Measurements from ENCODE around the gene C21orf58.

C21orf58 gene

DNA sequence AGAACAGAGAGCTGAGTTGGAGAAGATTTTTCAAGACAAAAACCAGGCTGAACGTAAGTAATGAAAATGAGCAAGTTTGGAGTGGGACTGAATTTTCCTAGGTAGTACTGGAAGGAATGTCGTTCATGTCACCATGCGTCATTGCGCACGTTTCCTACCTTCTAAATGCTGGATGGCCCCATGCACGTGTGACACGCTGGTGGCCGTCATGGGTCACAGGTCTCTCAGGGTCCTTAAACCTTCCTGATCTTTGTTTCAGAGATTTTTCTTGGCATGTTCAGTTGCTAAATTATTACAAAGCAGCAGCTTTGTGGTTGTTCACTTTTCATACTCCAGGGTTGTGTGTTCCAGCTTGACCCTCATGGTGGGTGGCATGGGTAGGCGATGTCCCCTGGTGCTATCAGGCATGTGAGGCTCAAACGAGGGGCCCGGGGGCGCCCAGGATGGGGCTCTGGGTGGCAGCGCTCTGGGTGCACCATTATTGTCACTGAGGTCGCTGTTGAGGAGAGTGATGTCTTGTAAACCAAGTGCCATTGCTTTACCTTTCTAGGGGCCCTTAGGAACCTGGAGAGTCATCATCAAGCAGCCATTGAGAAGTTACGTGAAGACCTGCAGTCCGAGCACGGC, 25.6 kb upstream of the C21orf58 start:
- CTCF ChIA-PET, result no interaction called here

GRCh38 chr21:46347791-46348381, 24.2 kb upstream of the C21orf58 start:
- peak overlapping the region; percentile 65 for H3K27ac ChIP-seq
- ChIA-PET POLR2A (ENCODE audit: low non-redundant PET) (no interaction called here), CTCF (interaction anchor here (0.6 to 0.8 kb wide), 2 partner anchors 10 to 22 kb away, joined by 3 to 4 read pairs; no protein-coding TSS in a partner anchor)
- DNase-seq (ENCODE audit: low spot score), result no peak
- TF ChIP-seq, protein P1, sequence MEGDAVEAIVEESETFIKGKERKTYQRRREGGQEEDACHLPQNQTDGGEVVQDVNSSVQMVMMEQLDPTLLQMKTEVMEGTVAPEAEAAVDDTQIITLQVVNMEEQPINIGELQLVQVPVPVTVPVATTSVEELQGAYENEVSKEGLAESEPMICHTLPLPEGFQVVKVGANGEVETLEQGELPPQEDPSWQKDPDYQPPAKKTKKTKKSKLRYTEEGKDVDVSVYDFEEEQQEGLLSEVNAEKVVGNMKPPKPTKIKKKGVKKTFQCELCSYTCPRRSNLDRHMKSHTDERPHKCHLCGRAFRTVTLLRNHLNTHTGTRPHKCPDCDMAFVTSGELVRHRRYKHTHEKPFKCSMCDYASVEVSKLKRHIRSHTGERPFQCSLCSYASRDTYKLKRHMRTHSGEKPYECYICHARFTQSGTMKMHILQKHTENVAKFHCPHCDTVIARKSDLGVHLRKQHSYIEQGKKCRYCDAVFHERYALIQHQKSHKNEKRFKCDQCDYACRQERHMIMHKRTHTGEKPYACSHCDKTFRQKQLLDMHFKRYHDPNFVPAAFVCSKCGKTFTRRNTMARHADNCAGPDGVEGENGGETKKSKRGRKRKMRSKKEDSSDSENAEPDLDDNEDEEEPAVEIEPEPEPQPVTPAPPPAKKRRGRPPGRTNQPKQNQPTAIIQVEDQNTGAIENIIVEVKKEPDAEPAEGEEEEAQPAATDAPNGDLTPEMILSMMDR (conservative IDR thresholded peaks at IDR 0.05; ENCODE audit: low read depth), result no peak; the same call in 1 of the 2 replicates

More for the DNA sequence above, 25.6 kb upstream of the C21orf58 start:
- no peak overlapping the region for H3K27ac ChIP-seq
- TF ChIP-seq, protein P1 (conservative IDR thresholded peaks at IDR 0.05; ENCODE audit: low read depth), result no peak
- POLR2A ChIA-PET (ENCODE audit: low non-redundant PET), result no interaction called here
- DNase-seq (ENCODE audit: low spot score), result no peak

- ChIA-PET POLR2A (ENCODE audit: low non-redundant PET) (no interaction called here), CTCF (no interaction called here)
- no peak for DNase-seq (ENCODE audit: low spot score)
- peak overlapping the region; percentile 65 for H3K27ac ChIP-seq
- TF ChIP-seq, protein P1 (conservative IDR thresholded peaks at IDR 0.05; ENCODE audit: low read depth), result no peak
Measured at GRCh38 chr21:46347203-46347550, 23.5 kb upstream of the C21orf58 start.

DNA sequence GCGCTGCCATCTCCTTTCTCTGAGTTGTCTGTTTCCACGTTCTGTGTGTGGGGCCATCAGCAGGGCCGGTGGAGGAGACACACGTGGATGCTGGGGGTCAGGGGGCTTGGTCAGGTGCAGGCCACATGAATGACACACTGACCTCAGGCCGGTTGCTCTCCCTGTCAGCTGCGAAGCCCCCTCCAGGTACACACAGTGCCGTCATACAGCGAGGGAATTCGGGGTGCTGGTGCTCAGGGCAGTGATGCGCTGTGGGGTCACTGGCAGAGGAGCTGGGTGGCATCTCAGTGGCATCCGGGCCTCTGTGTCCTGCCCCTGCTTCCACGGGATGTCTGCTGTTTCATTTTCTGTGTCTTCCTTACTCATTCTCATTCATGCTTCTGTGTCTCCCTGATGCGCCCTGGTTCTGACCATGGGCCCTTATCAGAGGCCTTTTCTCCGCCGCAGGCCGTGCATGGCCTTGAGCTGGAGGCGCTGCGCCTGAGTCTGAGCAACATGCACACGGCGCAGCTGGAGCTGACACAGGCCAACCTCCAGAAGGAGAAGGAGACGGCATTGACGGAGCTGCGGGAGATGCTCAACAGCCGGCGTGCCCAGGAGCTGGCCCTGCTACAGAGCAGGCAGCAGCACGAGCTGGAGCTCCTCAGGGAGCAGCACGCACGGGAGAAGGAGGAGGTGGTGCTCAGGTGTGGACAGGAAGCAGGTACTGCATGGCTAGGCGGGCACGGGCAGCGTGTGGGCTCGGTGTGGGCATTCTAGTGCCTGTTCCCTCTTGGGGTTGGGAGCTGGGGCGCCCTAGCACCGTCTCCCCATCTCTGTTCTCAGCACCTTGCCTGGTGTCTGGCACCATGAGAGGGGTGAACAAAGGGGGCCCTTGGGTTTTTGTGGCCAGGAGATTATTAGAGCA, 22.9 kb upstream of the C21orf58 start:
- peak overlapping the region; percentile 65 for H3K27ac ChIP-seq
- POLR2A ChIA-PET (ENCODE audit: low non-redundant PET), result no interaction called here
- DNase-seq (ENCODE audit: low spot score), result no peak
- TF ChIP-seq, protein P1 (conservative IDR thresholded peaks at IDR 0.05; ENCODE audit: low read depth), result no peak
- CTCF ChIA-PET, result no interaction called here

- TF ChIP-seq, protein P1 (conservative IDR thresholded peaks at IDR 0.05; ENCODE audit: low read depth), result no peak
- ChIA-PET POLR2A (ENCODE audit: low non-redundant PET) (no interaction called here), CTCF (no interaction called here)
- no peak for DNase-seq (ENCODE audit: low spot score)
- peak overlapping the region; percentile 65; the same call in 1 of the 2 replicates for H3K27ac ChIP-seq
Measured at GRCh38 chr21:46345861-46346260, 22.2 kb upstream of the C21orf58 start.

DNA sequence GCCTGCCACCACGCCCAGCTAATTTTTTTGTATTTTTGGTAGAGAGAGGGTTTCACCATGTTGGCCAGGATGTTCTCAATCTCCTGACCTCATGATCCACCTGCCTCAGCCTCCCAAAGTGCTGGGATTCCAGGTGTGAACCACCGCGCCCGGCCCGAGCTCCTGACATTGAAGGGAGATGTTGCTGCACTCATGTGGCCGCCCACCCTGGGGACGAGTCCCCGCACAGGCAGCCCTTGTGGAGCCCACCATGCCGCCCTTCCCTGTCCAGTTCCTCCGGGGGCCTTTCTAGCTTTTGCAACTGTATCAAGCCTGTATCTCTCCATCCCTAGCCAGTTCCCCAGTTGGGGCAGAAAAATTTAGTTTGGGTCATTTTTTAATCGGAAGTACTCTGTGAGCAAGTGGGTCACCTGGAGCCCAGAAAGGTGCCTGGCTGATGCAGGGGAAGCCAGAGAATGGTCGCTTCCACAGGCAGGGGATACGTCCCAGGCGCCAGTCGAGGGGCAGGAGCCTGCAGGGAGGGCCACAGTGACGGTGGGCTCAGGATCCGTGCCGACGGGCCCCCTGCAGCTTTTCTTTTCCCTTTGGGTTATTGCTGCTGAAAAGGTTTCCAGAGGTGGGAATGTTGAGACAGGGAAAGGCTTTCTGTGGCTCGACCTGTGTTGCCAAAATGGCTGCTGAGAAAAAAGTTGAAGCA, 20.7 kb upstream of the C21orf58 start:
- POLR2A ChIA-PET (ENCODE audit: low non-redundant PET), result no interaction called here
- TF ChIP-seq, protein P1 (conservative IDR thresholded peaks at IDR 0.05; ENCODE audit: low read depth), result no peak
- CTCF ChIA-PET, result interaction anchor here (0.7 kb wide), 1 partner anchor 157 kb away, joined by 3 read pairs; no protein-coding TSS in a partner anchor
- no peak overlapping the region for H3K27ac ChIP-seq
- DNase-seq (ENCODE audit: low spot score), result no peak

All from RWPE1 (cell line).